GM12872 (cell line): ENCODE measurements around the gene COX6B1.

Source experiments
- CTCF ChIP-seq: IDR thresholded peaks from 3 replicates; pipeline ENCODE4 v1.5.1; 2011; ENCODE audit warnings: low read depth, mild to moderate bottlenecking, low read length, moderate library complexity; ENCODE audit not compliant: insufficient read depth

Gene COX6B1, protein sequence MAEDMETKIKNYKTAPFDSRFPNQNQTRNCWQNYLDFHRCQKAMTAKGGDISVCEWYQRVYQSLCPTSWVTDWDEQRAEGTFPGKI

GRCh38 chr19:35648017-35648961, at the start of gene COX6B1:
Gene COX6B1, plus strand, starts transcription at chr19:35648323. Its CDS starts 2,921 bp downstream, at chr19:35651244.
- no peak for TF ChIP-seq CTCF

GRCh38 chr19:35601971-35602370, 46.2 kb upstream of the COX6B1 start:
- TF ChIP-seq CTCF, result no peak

GRCh38 chr19:35607661-35608060, 40.5 kb upstream of the COX6B1 start:
- TF ChIP-seq CTCF, result no peak

DNA sequence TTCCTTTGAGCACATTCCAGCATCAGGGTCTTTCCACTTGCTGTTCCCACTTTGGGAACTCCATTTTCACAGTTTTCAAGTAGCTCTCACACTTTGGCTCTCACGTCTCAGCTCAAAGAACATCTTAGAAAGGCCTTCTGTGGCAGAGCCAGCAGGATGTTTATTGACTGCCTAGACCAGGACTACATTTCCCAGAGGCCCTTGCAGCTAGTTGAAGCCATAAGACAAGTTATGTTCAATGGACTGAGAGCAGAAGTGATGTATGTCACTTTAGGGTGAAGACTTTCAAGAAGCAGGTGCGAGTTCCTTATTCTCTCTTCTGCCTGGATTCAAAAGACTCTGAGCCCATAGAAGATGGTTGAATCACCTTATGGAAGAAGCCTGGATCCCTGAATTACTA, 39.9 kb upstream of the COX6B1 start:
- TF ChIP-seq CTCF, result no peak

GRCh38 chr19:35609851-35610353, 38.2 kb upstream of the COX6B1 start:
- no peak for TF ChIP-seq CTCF

DNA sequence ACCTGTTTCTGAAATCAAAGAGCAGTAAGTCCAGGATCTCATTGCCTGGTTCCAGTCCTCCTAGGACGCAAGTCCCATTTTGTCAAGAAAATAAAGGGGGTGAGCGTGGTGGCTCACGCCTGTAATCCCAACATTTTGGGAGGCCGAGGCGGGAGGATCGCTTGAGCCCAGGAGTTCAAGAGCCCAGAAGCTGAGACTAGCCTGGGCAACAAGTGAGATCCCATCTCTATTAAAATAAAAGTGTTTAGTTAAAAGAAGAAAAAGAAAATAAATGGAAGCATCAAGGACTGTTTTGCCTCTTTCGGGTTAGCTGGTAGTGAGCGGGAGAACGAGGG, 35.9 kb upstream of the COX6B1 start:
- no peak for TF ChIP-seq CTCF

DNA sequence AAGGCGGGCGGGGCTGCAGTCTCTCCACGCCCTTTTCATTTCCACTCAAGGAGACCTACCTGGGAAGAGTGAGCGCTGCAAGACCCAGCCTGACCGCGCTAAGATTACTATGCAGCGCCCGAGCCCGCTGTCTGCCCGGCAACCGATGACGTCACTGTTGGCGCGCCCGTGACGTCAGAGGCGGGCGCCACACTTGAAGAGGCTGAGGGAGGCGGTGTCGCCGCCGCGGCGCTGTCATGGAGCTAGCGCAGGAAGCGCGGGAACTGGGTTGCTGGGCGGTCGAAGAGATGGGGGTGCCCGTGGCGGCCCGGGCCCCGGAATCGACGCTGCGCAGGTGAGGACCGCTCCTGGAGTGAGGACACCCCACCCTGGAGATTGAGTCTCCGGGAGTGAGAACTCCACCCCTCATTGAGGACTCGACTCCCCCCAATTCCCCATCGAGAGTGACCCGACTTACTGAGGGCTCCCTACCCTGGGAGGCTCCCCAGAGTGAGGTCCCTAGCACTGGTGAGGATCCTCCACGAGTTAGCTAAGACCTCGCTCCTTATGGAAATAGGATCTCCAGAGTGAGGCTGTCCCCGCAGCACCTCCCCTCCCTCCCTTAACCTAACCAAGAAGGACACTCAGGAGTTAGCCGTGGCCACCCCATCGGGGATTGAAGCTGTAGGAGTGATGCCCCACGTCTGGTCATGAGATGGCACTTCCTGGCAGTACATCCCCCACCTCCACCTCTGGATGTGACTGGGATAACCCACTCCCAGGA, 35.4 kb upstream of the COX6B1 start, which contains the start of gene HAUS5:
Gene HAUS5 (plus strand): TSS at position 177 of the 763 bp plus-strand sequence. CDS start 60 bp downstream, at position 237.
- TF ChIP-seq CTCF, result no peak
